ENCODE measurements around the gene MCC.

The MCC gene

DNA sequence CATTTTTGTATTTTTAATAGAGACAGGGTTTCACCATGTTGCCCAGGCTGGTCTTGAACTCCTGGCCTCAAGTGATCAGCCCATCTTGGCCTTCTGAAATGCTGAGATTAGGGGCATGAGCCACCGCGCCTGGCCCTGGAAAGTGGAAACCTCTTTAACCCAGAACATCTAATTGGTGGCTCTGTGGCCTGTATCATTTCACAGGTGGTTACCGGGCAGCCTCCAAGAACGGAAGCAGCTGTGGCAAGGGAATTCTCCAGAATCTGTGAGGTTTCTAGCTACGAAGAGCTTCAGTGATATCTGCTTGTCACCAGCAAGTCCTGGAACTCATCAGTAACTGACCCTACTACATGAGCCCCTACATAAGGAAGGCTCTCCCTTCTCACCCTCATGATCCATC, 316.7 kb downstream of the MCC start:
- no peak for DNase-seq

DNA sequence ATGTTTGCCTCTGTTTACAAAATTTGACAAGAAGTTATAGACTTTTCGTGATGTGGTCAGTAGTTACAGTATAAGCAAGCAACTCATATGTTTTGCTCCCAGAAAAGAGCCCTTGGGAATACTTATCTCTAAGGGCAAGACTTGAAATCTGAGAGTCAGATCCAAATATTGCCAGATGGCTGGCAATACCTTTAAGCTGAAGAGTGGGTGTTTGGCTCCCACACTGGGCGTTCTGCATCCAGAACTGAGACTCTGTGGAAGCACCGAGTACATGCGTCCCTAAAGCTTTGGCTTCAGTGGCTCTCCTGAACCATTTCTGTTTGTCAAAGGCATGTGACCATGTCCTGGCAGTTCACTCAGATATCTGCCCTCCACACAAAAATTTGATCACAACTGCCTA, 317.5 kb downstream of the MCC start:
- DNase-seq = no peak

DNA sequence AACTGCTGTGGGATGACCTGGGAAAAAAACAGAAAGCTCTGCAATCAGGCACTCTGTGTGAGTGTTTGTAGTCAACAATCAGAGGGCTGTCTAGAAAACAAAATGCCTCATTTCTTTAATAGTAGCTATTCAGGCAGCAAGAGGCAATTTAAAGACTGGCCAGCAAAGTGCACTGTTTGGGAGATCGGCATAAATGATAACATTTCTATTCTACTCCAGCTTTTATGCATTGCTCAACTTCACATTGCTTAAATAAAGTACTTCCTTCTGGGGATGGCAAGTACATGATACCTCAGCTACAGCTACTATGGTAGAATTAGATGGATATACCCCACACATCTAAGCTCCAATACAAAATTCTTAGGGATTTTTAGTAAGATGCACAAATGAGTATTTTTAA, 318.5 kb downstream of the MCC start:
- no peak for DNase-seq

DNA sequence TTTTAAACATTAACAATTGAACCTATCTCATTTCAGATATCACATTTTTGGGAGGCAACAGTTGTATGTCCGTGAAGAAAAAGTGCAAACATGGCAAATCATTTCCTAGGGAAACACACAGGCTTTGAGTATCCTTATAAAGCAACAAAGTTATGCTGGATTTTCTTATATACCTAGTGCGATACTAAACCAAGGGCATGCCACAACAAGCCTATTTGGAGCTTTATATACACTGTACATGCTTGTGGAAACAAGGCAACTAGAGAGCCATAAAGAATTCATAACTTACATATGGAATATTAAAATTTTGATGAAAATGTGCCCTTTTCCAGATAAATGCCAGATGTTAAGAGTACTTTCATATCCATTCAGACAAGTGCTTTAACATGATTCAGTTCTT, 320.3 kb downstream of the MCC start:
- no peak for DNase-seq

DNA sequence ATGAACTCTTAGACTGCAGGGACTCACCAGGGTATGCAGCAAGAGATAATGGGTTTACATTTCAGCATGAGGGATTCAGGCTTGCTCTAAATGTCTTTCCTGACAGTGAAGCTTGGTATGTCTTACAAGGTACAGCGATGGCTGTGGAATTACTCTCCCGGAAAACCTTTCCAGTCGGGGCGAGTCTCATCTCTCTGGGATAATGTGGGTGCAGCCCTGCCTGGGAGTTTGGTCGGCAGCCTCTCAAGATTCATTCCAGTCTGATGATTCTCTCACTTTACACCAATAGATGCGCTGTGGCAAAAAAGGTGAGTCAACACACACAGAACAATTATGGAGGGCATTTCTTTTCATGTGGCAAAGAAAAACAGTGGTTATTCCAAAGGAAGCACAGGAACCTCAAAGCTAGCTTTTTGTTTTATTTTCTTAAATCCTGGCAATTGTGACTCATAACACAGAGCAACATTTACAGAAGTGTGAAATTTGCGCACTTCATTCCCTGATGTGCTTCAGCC, 321.3 kb downstream of the MCC start:
- peak; percentile 89 for DNase-seq

DNA sequence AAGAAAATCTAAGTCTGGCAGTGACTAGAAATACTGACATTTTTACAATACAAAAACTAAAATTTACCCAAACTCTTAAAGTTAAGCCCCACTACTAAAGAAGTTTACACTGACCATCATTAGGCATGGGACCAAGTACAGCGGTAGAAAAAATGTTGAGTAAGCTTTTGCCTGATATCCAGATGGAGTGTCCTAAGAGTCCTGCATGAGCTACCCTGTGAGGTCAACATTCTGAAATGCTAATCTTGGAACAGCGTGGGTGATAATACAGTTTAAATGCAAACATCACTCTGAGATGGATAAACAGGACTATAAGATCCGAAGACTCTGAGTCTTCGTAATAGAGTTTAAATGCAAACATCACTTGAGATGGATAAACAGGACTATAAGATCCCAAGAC, 322.0 kb downstream of the MCC start:
- no peak for DNase-seq

DNA sequence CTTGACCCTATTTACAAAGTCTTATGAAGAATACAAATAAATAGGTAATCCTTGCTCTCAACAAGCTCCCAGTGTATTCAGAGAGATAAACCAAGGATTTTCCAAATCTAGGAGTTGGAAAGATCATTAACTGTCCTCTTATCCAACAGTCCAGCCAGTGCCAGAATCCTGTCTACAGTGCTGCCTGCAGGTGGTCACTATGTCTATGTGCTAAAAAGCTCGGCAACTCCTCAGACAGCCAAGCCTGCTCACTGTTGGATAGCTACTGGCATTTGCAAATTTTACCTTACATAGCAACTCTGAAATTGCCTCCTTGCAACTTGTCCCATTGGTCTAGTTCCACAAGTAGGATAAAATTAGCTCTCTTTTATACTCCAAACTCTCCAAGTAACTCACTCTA, 324.2 kb downstream of the MCC start:
- DNase-seq = no peak

DNA sequence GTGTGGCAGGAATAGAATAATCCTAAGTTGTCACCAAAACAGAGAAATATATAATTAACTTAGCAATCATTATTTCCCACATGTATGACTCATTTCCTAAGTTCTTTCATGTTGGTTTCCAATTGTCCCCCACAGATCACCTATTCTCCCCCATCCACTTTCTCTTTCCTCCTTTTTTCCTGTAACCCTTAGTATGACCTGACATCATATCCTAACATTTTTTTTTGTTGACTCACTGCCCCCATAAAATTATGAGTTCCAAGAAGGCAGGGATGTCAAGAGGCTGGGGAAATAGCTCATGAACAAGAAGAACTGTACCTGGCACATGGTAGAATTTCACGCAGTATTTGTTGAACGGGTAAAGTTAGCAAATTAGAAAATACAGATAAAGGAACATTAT, 324.9 kb downstream of the MCC start:
- DNase-seq = peak; percentile 60

DNA sequence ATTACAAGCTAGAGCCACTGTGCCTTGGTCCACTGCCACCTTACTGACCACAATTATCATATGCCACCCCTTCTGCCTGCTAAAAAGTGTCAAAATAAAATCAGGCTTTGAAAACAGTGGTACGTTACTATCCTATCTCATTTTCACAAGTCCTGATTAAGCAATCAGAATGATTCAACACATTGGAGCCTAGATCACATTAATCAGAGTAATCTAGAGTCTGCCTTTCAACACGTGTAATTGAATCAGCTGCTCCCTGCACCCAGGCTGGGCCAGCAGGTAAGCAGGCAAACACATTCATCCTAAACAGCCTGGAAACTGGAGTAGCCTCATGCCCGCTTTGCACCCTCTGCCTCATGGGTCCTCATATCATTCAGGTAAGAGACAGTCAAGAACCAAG, 325.5 kb downstream of the MCC start:
- peak; percentile 73 for DNase-seq

DNA sequence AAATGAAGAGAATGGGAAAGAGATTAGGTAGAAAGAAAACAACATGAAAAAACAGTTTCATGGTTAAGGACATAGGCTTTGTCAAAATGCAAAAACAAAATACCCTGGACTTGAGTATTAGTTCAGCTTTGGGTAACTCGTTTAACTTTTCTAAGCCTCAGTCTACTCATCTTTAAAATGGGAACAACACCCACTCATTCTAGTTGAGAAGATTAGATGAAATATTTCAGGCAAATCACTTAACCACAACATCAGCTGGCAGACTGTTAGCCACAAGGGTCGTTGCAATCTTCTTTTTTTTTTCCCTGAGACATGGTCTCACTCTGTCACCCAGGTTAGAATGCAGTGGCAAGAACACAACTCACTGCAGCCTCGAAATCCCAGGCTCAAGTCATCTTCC, 326.0 kb downstream of the MCC start:
- no peak for DNase-seq

DNA sequence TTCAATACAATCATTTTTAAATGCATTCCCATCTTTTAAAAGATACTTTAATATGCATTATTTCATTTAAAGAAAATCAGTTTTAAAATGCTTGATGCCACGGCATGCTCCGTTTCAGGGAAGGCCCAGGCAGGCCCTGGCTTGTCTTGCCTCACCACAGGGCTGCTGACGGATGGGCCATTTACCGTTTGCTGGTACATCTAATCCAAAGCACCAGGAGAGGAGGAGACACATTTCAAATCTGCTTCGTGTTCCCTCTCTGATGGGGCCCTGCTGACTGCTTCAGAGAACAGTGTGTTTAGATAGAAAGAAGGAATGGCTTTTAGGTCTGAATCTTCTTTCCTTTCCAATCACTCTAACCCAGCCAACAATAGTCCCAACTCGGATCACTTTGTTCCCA, 326.4 kb downstream of the MCC start:
- no peak for DNase-seq

DNA sequence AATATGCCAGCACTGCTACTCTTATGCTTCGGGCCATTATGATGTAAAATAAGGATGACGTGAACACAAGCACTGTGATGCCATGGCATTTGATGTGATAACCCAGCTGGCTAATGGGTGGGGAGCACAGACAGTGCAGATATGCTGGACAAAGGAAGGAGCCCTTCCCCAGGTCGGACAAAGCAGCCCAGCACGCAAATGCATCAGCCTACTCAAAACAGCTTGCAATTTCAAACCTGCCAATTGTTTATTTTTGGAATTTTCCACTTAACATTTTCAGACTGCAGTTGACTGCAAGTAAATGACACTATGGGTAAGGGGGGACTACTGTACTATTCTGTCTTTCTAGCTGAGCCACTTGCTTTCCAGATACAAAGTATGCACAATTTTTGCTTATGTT, 330.4 kb downstream of the MCC start:
- no peak for DNase-seq

DNA sequence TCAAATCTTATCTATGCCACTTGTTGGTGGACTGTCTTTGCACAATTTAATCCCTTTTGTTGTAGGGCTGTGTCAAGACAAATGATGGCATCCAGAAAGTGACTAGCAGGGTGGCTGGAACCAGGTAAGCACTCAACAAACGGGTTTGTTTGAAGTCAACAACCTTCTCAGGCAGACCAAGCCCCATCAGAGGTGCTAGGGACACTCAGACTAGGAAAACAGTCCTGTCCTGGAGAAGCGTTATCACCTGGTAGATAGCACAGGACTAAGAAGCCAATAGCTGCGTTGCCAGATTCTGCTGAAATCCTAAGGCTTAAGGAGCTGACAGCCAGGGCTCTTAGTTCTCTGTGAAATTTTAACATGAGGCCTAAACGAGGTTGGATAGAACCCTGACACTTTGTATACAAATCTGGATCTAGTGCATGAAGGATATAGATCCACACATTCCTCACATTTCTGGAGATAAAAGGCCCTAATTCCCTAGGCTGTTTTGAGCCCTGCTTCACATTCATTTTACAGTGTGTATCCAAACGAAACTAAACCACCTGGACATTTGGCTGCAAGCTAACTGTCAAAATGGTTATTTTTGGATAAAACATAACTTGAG, 331.9 kb downstream of the MCC start:
- no peak for DNase-seq

DNA sequence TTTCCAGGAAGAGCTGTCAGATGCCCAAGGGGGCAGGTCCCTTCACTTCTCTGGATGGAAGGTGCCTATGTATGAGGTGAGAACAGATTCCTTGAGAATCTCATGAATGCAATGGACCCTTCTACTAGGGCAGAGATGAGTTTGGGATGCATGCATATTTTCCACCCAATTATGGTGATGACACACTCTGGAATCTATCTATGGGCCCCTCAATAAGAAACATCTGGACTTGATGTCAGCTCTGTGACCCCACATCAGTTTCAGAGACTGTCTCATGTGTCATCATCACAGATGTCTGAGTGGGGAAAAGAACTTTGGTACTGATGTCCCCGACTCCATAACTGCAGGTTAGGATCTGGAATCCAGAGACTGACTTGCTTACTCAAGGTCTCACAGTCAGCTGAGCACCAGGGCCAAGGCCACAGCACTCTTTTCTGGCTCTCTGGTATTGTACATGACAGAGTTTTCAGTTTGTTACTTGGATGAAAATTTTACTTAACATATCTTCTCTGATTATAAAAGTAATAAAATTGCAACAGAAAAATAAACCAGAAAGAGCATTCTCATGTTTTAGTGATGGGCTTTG, 334.6 kb downstream of the MCC start:
- peak; percentile 85 for DNase-seq

DNA sequence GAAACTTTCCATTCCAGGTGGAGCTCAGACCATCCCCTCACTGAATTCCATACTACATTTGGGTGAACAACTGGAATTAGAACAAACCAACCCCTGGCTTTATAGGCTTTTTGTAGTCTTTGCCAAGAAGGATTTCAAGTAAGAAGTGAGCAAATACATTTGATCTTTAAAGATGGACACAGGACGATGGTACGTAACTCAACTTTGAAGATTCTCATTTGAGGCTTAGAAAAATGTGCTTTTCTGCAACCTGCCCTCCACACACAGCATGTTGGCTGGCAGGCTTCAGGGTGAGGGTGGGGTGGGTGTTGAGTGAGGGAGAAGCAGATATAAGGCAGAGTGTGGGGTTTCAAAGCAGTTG, 335.9 kb downstream of the MCC start:
- DNase-seq = no peak

DNA sequence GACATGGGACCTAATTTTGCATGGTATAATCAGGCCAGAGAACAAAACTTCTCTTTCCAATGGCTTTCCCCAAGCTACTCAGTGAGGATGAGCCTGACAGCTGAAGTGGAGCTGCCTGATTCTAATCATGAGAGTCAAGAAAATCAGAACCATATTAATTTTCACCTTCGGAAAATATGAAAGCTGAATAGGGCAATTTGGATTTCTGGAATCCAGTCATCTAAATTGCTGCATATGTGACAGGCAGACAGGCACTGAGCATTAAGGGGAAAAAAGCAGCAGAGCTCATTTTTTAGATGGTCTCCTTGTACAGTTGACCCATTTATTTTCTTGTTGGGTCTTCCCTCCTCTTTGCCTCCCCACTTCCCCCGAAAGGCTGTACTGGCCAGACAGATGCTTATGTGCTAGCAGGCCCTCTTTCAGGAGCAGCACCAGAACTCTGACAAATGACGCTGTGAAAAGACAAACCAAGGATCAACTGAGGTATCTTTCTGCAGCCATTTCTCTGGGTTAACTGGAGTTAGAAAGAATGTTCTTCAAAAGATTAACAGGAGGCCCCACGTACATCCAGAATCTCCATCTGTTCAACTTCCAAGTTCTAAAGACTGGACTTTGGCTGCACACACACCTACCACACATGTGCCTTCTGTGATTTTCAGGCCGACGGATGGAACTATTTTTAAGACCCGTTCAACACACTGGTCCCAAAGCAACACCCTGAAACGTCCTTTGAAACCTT, 336.4 kb downstream of the MCC start:
- DNase-seq = no peak

DNA sequence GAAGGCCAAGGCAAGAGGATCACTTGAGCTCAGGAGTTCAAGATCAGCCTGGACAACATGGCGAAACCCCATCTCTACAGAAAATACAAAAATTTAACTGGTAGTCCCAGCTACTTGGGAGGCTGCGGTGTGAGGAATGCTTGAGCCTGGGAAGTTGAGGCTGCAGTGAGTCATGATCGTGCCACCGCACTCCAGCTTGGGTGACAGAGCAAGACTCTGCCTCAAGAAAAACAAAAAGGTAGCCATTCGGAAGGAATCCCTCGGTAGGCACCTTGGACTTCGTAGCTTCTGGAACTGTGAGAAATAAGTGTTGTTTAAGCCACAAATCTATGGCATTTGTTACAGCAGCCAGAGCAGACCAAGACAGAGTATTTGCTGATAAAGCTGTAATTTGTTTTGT, 337.4 kb downstream of the MCC start:
- DNase-seq = no peak

DNA sequence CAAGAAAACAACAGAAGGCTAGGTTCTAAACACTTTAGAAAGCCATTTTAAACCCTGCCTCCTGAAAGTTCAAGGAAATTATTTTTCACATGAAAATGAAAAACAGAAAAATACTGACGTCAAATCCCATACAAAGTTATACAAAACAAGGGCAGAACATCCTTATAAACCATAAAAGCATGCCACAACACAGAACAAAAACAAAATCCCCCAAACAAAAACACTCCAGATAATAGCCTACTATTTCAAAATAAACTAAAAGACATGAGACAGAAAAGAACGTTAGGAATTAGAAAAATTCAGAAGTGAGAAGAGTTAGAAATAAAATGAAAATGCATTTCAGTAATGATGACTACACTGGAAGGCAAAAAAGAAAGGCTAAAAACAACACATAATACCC, 338.0 kb downstream of the MCC start:
- no peak for DNase-seq

DNA sequence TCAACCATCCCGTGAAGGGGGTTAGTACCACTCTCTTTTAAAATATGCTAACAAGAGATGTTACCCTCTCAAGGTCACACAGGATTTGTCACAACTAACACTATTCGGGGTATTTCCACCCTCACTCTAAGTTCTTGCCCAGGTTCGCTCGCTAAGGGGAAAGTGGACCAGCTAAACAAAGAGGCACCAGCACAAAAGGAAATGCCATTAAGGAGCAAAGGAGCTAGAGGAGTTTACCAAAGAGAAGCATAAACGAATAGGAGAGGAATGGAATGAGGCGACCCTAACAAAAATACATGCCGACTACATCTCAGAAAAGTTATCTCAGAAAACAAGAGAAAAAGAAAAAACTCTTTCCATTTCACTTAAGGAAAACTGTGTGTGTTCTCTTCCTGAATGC, 340.7 kb downstream of the MCC start:
- no peak for DNase-seq

DNA sequence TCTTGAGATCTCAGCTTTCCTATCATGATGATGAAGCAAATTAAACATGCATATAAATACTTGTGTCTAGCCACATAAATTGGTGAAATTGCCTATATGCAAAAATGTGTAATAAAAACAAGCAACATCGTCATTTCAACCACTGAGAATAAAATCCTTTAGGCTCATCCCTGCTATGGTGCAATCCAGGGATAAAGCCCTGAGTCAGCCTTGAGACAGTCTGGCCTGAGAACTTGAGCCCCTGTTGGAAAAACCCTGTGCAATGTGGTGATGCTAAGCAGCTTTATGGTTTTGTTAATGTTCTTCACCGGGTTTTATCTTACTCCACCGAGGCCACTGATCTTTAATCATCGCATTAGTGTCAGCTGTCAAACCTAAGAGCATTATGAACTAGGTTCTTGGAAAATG, 341.1 kb downstream of the MCC start:
- DNase-seq = peak; percentile 97

DNA sequence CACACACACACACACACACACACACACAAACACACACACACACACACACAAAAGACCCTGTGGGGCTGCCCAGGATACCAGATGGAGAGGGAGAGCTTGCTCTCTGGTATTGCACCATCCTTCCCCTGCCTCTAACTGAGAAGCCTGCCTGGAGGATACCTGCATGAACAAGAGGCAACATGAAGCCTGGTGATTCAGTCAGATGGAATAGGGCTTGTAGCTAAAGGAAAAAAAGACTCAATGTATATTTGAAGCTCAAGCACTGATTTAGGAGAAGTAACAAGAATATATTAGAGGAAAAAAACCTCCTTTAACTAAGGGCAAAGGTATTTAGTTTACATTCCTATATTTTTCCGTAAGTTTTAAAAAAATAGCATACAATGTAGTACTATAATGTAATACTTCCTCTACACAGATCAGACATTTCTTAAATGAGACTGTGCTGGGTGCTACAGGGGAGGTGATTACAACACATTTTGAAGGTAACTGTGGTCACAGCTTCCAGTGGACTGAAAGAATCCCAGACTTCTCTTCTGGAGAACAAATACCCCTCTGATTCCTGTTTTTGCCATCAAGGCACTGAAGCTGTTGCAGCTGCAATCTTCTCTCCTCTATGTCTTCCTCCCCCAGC, 342.4 kb downstream of the MCC start:
- DNase-seq = peak; percentile 74

DNA sequence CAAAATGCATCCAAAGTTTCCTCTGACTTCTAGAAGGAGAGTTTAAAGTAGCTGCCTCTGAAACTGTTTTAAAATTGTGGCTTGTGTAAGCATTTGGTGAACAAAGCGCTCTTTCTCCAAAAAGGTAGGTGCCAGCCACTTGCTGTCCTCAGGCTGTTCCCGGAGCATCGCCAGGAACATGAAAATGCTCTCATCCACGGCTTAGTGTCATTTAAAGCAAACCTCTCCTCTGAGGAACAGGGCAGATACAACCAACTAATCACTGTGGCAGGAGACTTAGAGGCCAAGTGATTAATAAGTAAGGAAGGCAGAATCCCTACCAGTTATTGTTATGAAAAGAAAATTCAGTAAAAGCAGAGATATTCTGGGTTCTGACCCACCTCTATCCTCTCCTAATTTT, 346.1 kb downstream of the MCC start:
- no peak for DNase-seq

DNA sequence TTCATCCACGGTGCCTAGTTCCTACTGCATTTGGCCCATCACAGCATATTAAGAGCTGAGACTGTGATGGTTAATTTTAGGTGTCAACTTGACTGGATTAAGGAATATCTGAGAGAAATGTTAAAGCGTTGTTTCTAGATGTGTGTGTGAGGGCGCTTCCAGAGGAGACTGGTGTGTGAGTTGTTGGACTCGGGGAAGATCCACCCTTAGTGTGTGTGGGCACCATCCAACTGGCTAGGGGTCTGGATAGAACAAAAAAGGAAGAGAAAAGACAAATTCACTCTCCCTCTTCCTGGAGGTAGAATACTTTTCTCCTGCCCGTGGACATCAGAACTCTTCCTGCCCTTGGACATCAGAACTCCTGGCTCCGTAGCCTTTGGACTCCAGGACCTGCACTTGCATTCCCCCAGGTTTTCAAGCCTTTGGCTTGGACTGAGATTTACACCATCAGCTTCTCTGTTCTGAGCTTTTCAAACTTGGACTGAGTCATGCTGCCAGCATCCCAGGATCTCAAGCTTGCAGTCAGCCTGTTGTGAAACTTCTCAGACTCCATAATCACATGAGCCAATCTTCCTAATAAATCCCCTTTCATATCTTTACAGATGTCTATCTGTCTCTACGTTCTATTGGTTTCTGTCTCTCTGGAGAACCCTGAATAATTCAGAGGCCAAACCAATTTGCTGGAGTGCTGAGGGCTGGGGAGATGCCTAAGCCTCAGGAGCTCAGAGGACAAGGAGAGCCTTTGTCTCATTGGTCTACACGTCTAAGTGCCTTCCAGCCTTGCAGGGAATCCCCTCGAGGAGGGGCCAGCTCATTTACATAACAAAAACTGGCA, 347.2 kb downstream of the MCC start:
- peak; percentile 91 for DNase-seq

All from fibroblast of skin of abdomen (primary cell).